ENCODE results near the gene STARD3NL.

The STARD3NL gene

GRCh38 chr7:38274486-38274885 lies 96.4 kb downstream of the STARD3NL start:
- Histone ChIP-seq H3K9me3 (ENCODE audit: control insufficient read depth, insufficient read depth, low read length) (no peaks in the 10 kb centered on the region), H3K4me1 (ENCODE audit: control insufficient read depth, insufficient read depth, low read length) (no peaks in the 10 kb centered on the region), H3K9ac (ENCODE audit: low read depth, low read length) (no peak overlapping the region), H3K4me3 (ENCODE audit: low read depth, low read length) (no peak overlapping the region), H3K36me3 (ENCODE audit: control insufficient read depth, insufficient read depth, low read length) (no peaks in the 10 kb centered on the region), H3K27me3 (ENCODE audit: control insufficient read depth, insufficient read depth, low read length) (no peaks in the 10 kb centered on the region)

GRCh38 chr7:38274927-38275620 lies 97.0 kb downstream of the STARD3NL start:
- no peaks in the 10 kb centered on the region for H3K9me3 ChIP-seq (ENCODE audit: control insufficient read depth, insufficient read depth, low read length)
- no peaks in the 10 kb centered on the region for H3K4me1 ChIP-seq (ENCODE audit: control insufficient read depth, insufficient read depth, low read length)
- no peak overlapping the region for H3K9ac ChIP-seq (ENCODE audit: low read depth, low read length)
- H3K36me3 ChIP-seq (ENCODE audit: control insufficient read depth, insufficient read depth, low read length), result no peaks in the 10 kb centered on the region
- H3K27me3 ChIP-seq (ENCODE audit: control insufficient read depth, insufficient read depth, low read length), result no peaks in the 10 kb centered on the region
- H3K4me3 ChIP-seq (ENCODE audit: low read depth, low read length), result no peak overlapping the region

- no peak overlapping the region for H3K9ac ChIP-seq (ENCODE audit: low read depth, low read length)
- no peaks in the 10 kb centered on the region for H3K27me3 ChIP-seq (ENCODE audit: control insufficient read depth, insufficient read depth, low read length)
- no peaks in the 10 kb centered on the region for H3K9me3 ChIP-seq (ENCODE audit: control insufficient read depth, insufficient read depth, low read length)
- H3K4me3 ChIP-seq (ENCODE audit: low read depth, low read length), result no peak overlapping the region
- no peaks in the 10 kb centered on the region for H3K4me1 ChIP-seq (ENCODE audit: control insufficient read depth, insufficient read depth, low read length)
- no peaks in the 10 kb centered on the region for H3K36me3 ChIP-seq (ENCODE audit: control insufficient read depth, insufficient read depth, low read length)
Measured at GRCh38 chr7:38276096-38276877, 98.2 kb downstream of the STARD3NL start.

GRCh38 chr7:38280000-38280399 lies 102.0 kb downstream of the STARD3NL start:
- no peaks in the 10 kb centered on the region for H3K36me3 ChIP-seq (ENCODE audit: control insufficient read depth, insufficient read depth, low read length)
- no peaks in the 10 kb centered on the region for H3K9me3 ChIP-seq (ENCODE audit: control insufficient read depth, insufficient read depth, low read length)
- no peaks in the 10 kb centered on the region for H3K27me3 ChIP-seq (ENCODE audit: control insufficient read depth, insufficient read depth, low read length)
- no peak overlapping the region for H3K4me3 ChIP-seq (ENCODE audit: low read depth, low read length)
- peaks cover 5% of the 10 kb centered on the region for H3K4me1 ChIP-seq (ENCODE audit: control insufficient read depth, insufficient read depth, low read length)
- no peak overlapping the region for H3K9ac ChIP-seq (ENCODE audit: low read depth, low read length)
